ENCODE measurements around the gene C2orf72.
"Not testable (repeated sequence)": the region's sequence is repeated elsewhere in the genome, so short reads cannot be mapped to it uniquely, and the experiment has no call there.

The C2orf72 gene

DNA sequence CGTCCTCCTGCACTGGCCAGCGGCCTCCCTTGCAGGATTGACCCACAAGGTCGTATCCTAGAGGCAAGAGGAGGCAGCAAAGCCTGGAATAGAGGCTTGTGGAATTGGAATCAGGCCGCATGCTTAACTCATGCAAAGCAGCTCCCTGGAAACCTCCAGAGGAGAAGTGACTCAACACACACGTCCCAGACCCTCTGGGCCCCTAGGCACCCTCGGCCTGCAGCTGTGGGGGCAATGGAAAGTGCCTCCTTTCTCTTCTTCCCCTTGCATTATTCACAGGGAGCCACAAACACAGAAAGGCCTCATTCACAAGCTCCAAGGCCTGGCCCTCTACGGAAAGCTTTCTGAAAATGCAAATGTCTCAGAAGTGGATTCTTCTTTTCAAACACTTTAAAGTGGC lies 21.8 kb upstream of the C2orf72 start:
- no peak for DNase-seq

DNA sequence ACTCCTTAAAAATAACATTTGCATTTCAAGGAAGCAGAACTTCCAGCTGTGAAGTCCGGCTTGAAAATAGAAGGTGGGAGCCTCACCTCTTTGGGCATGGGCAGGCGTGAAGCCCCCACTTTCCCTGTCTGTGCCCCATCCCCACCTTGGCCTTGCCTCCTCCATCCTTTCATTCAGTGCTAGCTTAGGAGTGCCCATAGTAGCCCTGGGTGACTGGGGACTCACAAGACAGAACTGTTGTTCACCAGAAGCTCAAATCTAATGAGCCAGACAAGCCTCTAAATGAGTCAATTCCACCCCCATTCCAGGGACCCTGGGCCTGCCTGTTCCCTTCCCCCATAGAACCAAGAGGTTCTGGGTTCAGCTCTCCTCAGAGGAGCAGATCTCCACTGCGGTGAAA lies 21.4 kb upstream of the C2orf72 start:
- DNase-seq, result no peak

DNA sequence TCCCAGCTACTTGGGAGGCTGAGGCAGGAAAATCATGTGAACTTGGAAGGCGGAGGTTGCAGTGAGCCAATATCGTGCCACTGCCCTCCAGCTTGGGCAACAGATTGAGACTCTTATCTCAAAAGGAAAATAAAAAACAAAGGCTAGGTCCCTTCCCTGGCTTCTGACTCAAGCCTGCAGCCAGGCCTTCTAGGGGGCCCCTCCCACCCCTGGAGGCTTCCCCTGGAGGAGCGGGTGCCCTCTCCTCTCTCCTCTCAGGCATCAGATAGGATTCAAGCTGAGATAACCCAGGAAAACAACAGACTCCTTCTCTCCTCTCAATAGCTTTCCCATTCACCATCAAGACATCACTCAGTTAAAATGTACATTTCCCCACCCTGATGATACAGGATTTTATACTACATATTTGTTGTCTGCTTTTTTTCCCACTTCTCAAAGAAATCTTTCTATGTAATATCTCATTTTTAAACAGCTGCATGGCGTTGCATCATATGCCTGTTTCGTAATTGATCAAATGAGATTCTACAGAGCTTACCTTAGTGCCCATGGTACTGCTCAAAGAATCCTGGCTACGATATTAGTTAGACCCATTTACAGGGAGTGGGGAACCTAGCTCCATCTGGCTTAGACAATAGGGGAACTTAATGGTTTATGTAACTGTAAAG lies 20.6 kb upstream of the C2orf72 start:
- no peak for DNase-seq

DNA sequence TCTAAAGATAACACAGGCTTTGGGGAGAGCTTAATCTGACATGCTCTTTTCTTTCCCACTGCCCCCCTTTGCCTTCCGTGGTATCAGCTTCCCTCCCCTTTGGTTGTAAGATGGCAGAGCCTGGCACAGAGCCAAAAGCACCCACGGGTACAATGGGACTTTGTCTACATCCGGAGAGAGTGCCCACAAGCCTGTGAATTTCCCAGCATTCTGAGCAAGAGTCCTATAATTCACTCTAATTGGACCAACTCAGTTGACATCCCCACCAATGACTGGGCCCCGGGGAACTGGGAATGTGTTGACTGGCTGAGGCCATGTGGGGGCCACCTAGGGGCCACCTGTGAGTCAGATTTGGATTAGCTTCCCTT lies 20.1 kb upstream of the C2orf72 start:
- no peak for DNase-seq

DNA sequence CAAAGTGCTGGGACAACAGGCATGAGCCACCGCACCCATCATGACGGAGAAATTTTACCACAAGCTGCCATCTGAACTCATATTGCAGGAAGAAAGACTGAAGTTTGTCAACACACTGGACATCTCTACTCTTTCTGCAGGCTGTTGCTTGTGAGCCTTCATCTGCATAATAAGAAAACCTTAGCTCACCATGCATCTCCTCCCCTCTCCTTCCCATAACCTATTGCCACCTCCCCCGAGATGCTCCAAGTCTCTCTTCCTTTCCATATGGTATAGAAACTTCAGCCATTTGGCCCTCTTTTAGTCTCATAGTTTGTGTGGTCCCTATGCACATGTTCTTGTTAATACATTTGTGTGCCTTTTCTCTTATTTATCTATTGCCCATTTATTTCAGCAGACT lies 19.1 kb upstream of the C2orf72 start:
- DNase-seq, result no peak

DNA sequence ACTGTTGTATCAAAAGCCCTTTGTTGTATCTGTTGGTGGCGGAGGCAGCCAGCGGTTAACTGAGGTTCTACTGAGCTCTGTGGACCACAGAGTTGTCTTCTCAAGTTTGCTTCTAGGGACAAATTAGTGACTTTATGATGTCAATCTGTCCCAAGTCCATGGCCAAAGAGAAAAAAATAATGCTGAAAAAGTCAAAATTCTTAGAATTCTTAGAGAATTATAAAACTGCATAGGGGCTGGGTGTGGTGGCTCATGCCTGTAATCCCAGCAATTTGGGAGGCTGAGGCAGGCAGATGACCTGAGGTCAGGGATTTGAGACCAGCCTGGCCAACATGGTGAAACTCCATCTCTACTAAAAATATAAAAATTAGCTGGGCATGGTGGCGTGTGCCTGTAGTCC lies 12.3 kb upstream of the C2orf72 start:
- DNase-seq, result not testable (repeated sequence)

DNA sequence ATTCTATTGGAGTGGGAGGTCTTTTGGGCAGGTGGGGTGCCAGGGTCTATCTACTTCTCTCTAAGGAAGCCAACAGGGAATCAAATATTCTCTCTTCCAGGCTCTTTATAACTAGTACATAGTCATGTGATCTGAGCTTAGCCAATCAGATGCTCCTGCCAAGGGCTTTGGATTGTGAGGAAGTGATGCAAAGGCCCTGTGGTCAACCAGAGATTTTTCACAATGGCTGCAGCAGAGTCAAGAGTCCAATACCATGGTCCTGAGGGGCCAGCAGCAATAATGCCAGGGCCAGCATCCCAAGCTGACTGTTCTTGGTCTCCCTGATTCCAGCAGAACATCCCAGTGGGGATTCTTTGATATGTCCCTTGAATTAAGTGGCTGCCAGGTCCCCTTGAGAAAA lies 8.4 kb upstream of the C2orf72 start:
- DNase-seq, result no peak

DNA sequence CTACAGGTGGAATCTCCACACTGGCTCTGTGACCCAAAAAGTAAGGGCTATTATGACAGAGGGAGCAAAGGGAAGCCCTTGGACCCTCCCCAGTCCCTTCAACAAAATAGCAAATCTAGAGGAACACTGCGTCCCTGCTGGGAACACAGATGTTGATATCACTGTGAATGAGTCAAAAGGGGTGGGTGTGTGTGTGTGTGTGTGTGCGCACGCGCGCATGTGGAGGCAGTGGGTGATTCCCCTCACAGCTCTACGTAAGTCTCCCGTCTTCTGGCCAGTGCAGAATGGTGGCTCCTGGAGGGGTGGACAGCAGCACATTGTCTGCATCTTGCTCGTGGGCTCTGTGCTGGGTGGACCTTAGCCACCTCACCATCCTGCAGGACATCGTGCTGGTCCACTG lies 7.8 kb upstream of the C2orf72 start:
- DNase-seq, result no peak

DNA sequence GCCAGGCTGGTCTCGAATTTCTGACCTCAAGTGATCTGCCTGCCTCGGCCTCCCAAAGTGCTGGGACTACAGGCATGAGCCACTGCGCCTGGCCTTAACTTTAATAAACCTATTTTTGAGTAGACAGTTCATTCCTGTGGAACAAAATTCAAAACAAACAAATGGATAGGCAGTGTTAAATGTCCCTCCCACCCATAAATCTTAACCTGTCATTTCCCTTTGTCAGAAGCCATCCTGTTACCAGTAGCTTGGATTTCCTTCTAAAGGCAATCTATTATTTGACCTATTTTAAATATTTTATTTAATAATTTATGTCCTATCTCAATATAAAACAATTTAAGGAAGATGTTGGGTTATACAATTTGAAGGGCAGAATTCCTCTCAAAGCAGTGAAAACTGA lies 6.6 kb upstream of the C2orf72 start:
- no peak for DNase-seq

DNA sequence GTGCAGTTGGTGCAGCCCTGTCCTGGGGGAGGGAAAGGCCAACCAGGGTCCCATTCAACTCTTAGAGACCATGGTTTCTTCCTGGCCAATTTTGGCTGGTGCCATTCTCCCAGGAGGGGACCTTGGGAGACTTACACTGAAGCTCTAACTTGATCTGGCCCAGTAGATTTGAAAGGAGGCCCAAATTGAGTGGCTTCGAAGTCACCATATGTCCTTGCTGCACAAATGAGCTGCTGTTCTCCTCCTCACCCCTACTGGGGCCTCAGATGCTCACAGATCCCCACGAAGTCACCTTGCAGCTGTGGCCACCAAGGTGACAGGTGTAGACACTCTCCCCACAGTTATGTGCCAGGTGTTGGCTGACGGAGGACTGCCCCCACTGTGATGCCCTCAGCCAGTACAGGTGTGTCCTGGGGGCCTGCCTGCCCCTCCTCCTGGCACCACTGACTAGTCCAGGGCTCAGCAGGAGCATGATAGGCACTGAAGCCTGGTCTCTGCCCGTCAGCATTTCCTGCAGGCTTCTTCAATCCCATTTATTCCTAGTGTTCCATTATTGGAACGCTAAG lies 4.7 kb upstream of the C2orf72 start:
- no peak for DNase-seq

DNA sequence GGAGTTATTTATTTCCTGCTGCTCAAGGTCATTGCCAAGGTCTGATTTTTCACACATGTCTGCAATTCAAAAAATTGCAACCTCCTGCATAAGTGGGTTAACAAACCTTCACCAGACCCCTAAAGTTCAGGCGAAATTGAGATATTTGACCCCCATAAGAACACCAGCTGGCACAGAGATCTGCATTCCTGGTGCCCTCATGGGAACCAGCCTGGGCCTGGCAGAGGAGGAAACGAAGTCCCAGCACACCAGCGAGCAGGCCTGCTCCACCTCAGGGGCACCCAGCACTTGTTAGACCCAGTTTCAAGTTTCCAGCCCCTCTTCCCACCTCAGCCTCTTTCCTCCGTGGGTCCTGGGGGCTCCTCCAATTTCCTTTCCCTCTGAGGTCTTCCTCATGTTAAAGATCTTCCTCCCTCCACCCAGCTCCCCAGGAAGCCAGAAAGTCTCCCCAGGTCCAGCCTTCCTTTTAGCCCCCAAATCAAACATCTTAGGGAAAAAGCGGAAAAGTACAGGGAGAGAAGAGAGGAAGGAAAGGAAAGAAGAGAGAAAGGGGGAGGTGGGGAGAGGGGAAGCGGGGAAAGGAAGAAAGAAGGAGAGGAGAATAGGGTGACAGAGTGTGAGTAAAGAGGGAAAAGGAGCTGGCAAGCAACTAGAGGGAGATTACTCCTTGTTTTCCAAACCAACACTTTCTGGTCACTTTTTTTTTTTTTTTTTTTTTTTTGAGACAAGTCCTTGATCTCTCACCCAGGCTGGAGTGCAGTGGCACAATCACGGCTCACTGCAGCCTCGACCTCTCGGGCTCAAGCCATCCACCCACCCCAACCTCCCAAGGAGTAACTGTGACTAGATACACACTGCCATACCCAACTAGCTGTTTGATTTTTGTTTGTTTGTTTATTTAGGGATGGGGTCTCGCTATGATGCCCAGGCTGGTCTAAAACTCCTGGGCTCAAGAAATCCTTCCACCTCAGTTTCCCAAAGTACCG lies 3.9 kb upstream of the C2orf72 start:
- no peak for DNase-seq

DNA sequence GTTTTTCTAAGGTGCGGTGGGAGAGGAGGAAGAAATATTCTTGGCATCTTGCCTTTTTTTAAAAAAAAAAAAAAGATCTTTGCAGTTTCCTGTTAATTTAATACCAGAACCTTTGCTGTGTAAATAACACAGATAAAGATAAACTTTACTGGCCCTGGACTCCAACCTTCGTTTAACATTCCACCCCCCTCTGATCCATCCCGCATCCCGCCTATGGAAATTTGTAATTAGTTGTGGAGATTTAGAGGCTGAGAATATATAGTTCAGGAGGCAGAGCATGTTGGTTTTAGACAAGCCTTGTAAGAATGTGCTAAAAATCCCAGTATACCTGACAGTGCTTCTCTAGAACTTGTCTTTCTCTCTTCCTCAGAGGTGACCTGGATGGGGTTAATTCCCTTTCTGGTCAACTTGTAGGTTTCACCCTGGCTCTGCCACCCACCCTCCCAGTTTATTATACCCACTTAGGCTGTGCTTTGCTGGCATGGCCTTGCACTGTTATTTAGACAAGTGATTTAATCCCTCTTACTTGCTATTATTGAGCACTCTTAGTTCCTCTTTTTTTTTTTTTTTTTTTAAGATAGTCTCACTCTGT lies 2.9 kb upstream of the C2orf72 start:
- no peak for DNase-seq

DNA sequence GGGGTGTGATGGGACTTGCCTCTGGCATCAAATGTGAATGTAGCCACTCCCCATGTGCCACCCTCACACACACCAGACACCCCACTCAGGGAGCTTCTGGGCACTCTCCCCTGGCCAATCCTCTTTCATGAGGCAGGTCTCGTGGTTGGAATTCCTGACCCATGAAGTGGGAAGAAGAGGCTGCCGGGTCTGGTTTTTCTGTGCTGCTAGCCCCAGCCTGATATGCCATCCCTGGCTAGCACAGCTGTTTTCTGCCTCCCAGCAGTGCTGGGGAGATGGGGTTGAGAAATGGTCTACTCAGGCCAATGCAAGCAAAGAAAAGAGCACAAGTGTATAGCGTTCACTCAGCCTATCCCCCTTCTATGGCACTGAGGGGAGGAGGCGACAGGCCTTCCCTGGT lies 1.2 kb upstream of the C2orf72 start:
- no peak for DNase-seq

DNA sequence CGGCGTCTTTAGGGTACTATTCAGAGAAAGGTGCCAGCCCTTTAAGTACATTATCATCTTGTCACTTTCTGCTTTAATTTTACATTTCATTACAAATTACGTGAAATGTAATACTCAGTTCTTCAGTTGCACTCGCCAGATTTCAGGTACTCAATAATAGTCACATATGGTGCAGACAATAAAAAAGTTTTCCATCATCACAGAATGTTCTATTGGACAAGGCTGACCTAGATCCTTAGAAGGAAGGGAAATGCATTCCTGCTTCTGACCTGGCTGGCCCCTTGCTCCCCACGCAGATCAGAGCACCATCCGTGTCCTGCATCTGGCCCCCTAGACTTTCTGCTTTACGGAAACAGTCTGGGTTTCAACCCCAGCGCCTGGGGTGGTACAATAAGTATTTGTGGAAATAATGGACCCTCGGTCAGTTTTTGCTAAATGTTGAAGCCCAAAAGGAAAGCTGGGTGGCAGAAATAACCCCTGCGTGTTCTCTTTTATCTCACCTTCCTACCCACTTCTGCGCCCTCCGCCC lies 681 bp upstream of the C2orf72 start:
- no peak for DNase-seq

DNA sequence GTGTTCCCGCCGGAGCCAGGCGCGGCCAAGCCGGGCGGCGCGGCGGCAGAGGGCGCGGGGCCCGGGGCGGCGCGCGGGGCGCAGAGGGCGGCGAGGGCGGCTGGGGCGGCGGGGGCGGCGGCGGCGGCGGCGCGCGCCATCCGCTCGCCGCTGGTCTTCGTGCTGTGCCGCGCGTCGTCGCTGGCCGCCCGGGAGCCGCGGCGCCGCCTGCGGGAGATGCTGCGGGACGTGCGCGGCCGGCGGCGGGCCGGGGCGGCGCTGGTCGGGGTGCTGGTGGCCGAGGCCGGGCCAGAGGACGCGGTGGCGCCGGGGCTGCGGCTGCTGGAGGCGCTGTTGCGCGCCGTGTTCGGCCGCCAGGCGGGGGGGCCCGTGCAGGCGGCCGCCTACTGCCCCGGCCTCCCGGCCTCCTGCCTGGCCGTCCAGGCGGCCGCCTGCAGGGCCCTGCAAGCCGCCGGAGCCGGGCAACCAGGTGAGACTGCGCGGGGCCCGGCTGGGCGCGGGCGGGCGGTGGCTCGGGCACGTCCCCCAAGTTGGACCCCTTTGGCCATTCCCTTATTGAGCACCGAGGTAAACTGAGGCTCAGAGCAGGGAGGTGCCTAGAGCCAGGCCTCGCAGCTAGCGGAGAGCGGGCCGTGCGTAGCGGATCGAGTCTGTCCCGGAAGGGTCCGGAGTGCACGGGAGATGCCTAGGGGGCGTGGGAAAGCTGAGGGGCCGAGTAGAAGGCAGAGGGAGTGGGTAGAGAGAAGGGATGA lies 584 bp downstream of the C2orf72 start:
- no peak for DNase-seq

DNA sequence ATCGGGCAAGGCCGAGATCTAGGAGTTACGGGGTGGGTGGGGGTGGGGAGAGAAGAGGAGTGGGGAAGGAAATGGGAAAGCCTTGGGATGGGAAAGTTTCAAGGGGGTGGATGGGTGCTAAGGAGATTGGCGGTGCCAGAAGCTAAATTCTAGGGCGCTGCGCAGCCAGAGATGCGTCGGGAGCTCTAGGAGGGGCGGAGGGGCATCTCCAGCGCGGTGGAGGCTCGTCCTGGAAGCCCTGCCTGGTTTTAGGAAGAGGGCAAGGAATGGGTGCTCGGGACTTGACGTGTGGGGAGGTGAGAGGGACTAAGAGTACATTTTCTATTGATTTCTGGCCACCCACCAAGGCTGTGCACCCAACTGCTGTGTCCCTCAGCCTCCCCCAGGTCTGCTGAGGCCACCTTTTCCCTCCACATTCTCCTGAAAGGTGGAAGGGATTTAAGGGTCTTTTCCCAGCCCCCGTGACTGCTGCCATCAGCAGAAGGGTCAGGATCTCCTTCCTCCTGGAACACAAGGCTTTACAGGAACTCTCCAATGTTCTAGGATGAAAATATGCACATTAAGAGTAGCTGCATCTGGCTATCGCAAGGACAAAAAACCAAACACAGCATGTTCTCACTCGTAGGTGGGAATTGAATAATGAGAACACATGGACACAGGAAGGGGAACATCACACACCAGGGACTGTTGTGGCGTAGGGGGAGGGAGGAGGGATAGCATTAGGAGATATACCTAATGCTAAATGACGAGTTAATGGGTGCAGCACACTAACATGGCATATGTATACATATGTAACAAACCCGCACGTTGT lies 1.4 kb downstream of the C2orf72 start:
- DNase-seq, result no peak

DNA sequence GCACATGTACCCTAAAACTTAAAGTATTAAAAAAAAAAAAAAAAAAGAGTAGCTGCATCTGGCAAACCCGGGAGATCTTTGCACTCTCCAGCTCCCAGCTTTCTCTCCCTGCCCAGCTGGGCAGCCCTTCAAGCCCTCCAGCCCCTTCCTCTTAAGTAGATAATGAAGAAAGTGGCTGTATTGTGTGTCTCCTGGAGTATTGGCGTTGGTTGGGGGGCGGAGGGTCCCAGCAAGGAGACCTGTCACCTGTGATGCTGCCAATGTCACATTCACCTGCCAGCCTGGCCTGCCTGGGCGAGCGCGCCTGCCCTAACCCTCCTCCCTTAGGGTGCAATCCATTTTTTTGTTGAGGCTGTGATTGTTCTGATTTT lies 2.0 kb downstream of the C2orf72 start:
- DNase-seq, result no peak

DNA sequence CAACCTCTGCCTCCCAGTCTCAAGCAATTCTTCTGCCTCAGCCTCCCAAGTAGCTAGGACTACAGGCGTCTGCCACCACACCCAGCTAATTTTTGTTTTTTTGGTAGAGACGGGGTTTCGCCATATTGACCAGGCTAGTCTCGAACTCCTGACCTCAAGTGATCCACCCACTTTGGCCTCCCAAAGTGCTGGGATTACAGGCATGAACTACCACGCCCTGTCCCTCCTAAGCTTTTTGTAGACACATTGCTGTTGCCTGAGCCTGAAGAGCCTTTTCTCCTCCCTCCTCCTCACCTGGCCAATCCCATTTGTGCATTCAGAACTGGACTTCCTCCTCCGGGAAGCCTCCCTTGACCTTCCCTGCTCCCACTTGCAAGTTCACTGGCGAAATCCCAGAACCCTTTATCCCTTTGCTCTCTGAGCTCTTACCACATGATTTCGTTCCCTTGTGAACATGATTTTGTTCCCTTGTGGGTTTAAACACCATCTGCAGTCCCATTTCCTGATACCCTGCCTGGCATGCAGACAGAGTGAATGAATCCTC lies 2.6 kb downstream of the C2orf72 start:
- DNase-seq, result no peak

DNA sequence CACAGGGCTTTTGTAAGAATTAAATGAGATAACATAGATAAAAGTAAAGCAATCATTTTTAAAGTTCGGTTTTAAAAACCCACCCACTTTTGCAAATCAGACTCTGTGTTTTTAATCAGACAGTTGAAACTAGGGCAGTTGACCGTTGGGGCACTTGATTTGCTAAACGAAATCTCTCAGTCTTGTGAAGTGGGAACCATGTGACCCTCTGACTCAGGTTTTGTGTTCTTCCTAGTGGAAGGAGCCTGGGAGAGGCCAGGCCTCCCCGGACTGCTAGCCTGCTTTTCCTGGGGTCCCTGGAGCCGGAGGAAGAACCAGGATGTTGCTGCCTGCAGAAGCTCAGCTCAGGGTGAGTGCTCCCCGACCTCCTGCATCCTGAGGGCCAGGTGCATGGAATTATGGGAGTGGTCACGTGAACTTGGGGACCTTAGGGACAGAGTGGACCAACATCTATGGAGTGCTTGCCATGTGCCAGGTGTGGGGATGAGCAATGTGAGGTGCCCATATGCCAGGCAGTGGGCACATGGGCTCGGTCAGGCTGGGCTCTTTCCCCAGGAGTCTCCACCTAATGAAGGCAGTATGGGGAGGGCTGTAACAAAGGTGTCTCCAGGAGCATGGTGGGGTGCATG lies 3.9 kb downstream of the C2orf72 start:
- no peak for DNase-seq

DNA sequence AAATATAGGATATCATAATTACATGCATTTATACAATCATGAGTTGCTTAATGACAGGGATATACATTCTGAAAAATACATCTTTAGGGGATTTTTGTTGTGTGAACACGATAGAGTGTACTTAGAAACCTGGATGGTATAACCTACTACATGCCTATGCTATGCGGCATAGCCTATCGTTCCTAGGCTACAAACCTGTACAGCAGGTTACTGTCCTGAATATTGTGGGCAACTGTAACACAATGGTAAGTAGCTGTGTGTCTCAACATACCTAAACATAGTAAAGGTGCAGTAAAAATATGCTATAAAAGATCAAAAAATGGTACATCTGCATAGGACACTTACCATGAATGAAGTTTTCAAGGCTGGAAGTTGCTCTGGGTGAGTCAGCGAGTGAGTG lies 6.5 kb downstream of the C2orf72 start:
- no peak for DNase-seq

DNA sequence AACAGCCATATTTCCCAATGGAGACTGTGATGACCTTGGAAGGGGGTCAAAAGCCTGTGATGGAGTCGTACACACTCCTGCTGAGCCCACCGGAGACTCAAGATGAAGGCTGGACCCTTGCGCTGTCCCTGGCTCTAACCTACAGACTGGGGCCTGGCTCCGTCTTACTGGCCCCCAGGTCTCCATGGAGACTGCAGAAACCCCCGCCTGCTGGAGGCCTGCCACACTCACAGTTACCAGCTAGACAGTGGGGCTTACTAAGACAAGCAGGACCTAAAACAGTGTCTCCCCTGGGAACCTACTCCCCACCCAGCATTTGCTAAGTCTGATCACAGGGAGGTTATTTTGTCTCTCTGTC lies 9.6 kb downstream of the C2orf72 start:
- DNase-seq, result no peak
